CD14-positive monocyte (primary cell): ENCODE results near the gene ZNF614. TPM values are rescaled to one million over a fixed set of nuclear protein-coding genes. Genes with fewer than 3 reads are reported as not detected.

Source experiments
- DNase-seq, 3 donors: peaks; one replicate each; pipeline ENCODE4 v3.0.0-alpha.2; 2011 to 2022
- H2AFZ ChIP-seq: 2 replicates; pipeline ENCODE4 v1.6.0; 2012; ENCODE audit warnings: mild to moderate bottlenecking, low read depth, low read length, inconsistent platforms; ENCODE audit not compliant: insufficient read depth, poor library complexity, severe bottlenecking
- H3K27ac ChIP-seq, 2 donors: 1 replicate in 1 of 2; 2 replicates in 1 of 2; pipeline ENCODE4 v1.5.1; 2012 to 2013; ENCODE audit warnings: low read length in 2 of 2, control low read depth in 1 of 2, inconsistent platforms in 1 of 2, low read depth in 1 of 2, mild to moderate bottlenecking in 1 of 2
- H3K27me3 ChIP-seq, 2 donors: one replicate each; pipeline versions ENCODE4 v1.6.0 to v1.6.1; 2011 to 2013; ENCODE audit warnings: low read length in 2 of 2; ENCODE audit not compliant: control insufficient read depth in 2 of 2, insufficient read depth in 2 of 2
- H3K36me3 ChIP-seq, 2 donors: replicated peaks in 1 of 2; 1 replicate in 1 of 2; 2 replicates in 1 of 2; pipeline versions ENCODE4 v1.5.1 to v1.6.1; 2012 to 2013; ENCODE audit warnings: low read length in 2 of 2, control low read depth in 1 of 2, inconsistent platforms in 1 of 2, mild to moderate bottlenecking in 1 of 2; ENCODE audit not compliant: insufficient read depth in 2 of 2, control insufficient read depth in 1 of 2
- H3K4me1 ChIP-seq, 2 donors: 1 replicate in 1 of 2; 2 replicates in 1 of 2; pipeline versions ENCODE4 v1.5.1 to v1.6.1; 2012 to 2013; ENCODE audit warnings: low read length in 2 of 2, control low read depth in 1 of 2, inconsistent platforms in 1 of 2, mild to moderate bottlenecking in 1 of 2, moderate library complexity in 1 of 2; ENCODE audit not compliant: insufficient read depth in 2 of 2, control insufficient read depth in 1 of 2
- H3K4me2 ChIP-seq: replicated peaks from 2 replicates; pipeline ENCODE3; 2012; ENCODE audit warnings: low read length, moderate library complexity, mild to moderate bottlenecking; ENCODE audit not compliant: poor library complexity, severe bottlenecking; ENCODE audit errors: extremely low read depth
- H3K4me3 ChIP-seq, 3 experiments: fragments of 200-600 bp in 1 of 3; sonication (generic) in 1 of 3; replicated peaks in 1 of 3; 1 replicate in 2 of 3; 2 replicates in 1 of 3; pipeline ENCODE4 v1.5.1; 2011 to 2013; ENCODE audit warnings: low read length in 3 of 3, mild to moderate bottlenecking in 3 of 3, control low read depth in 2 of 3, low read depth in 2 of 3, inconsistent platforms in 1 of 3, moderate library complexity in 1 of 3
- H3K79me2 ChIP-seq: 2 replicates; pipeline ENCODE4 v1.6.0; 2012; ENCODE audit warnings: mild to moderate bottlenecking, control low read depth, inconsistent platforms, low read length, moderate library complexity; ENCODE audit not compliant: insufficient read depth
- H3K9ac ChIP-seq: 2 replicates; pipeline ENCODE4 v1.6.0; 2017; ENCODE audit warnings: low read length, mild to moderate bottlenecking; ENCODE audit not compliant: insufficient read depth, poor library complexity, severe bottlenecking
- H3K9me3 ChIP-seq, 2 donors: replicated peaks in 1 of 2; 1 replicate in 1 of 2; 2 replicates in 1 of 2; pipeline versions ENCODE4 v1.5.1 to v1.6.1; 2012 to 2013; ENCODE audit warnings: low read length in 2 of 2, control low read depth in 1 of 2; ENCODE audit not compliant: control insufficient read depth in 1 of 2, insufficient read depth in 1 of 2
- H4K20me1 ChIP-seq: 2 replicates; pipeline ENCODE4 v1.6.0; 2012; ENCODE audit warnings: mild to moderate bottlenecking, low read length, control low read depth, moderate library complexity; ENCODE audit not compliant: insufficient read depth
- H3K27ac Mint-ChIP-seq, 7 donors: one replicate each; pipeline ENCODE4 v1.8.0; 2020; ENCODE audit warnings: mild to moderate bottlenecking in 7 of 7, mixed read lengths in 7 of 7, moderate library complexity in 6 of 7, inconsistent platforms in 2 of 7
- H3K27me3 Mint-ChIP-seq, 3 donors: one replicate each; pipeline ENCODE4 v1.8.0; 2021 to 2022; ENCODE audit warnings: low read depth in 3 of 3, mild to moderate bottlenecking in 3 of 3, mixed read lengths in 3 of 3, moderate library complexity in 3 of 3, inconsistent platforms in 1 of 3
- H3K36me3 Mint-ChIP-seq, 2 donors: one replicate each; pipeline ENCODE4 v1.8.0; 2020; ENCODE audit warnings: mixed read lengths in 2 of 2, inconsistent platforms in 1 of 2, mild to moderate bottlenecking in 1 of 2
- H3K4me1 Mint-ChIP-seq: one replicate; pipeline ENCODE4 v1.8.0; 2020; ENCODE audit warnings: mild to moderate bottlenecking, mixed read lengths
- H3K4me3 Mint-ChIP-seq, 2 donors: one replicate each; pipeline ENCODE4 v1.8.0; 2020; ENCODE audit warnings: mild to moderate bottlenecking in 2 of 2, mixed read lengths in 2 of 2, moderate library complexity in 1 of 2
- H3K9me3 Mint-ChIP-seq, 7 donors: one replicate each; pipeline ENCODE4 v1.8.0; 2020 to 2022; ENCODE audit warnings: mixed read lengths in 7 of 7, mild to moderate bottlenecking in 6 of 7, moderate library complexity in 6 of 7, inconsistent platforms in 2 of 7
- CTCF ChIP-seq: fragments of 200-600 bp; IDR thresholded peaks from one replicate; pipeline ENCODE4 v1.8.0; 2022; ENCODE audit warnings: antibody characterized with exemption, mild to moderate bottlenecking
- WGBS: methylation state at CpG from one replicate; pipeline ENCODE4 v1.1.5; 2013; ENCODE audit warnings: missing lambda C conversion rate; ENCODE audit not compliant: insufficient coverage; 5-methylcytosine and 5-hydroxymethylcytosine counted together
- intact Hi-C, 2 donors: fragments of 100-400 bp; cut with micrococcal nuclease; formaldehyde crosslinking; loops; one replicate each; pipeline versions ENCODE4 v1.15.0 to v1.15.1; 2023
- polyA plus RNA-seq, 3 donors: library from polyadenylated mRNA; depleted of rRNA in 1 of 3; unstranded in 2 of 3; stranded (reverse) in 1 of 3; fragments of 300-500 nt in 2 of 3; fragments of >200 nt in 1 of 3; fragmentation: Illumina TruSeq in 2 of 3; gene quantifications; 1 replicate in 2 of 3; 2 replicates in 1 of 3; pipeline ENCODE4 v1.2.3, GENCODE V29; 2012 to 2021

Gene ZNF614
- polyA plus RNA-seq, 3 donors = 0.65 to 3.1 (median 1.0) TPM

GRCh38 chr19:51980116-51980736 lies 48.0 kb downstream of the ZNF614 start:
- no peak for DNase-seq
- H3K4me3 Mint-ChIP-seq = no peak overlapping the region
- peaks cover 55 to 75% of the 10 kb centered on the region in 2 donors for H3K36me3 Mint-ChIP-seq
- H3K4me3 ChIP-seq = peak overlapping the region in 1 of 3 experiments; percentile 33
- H3K4me1 ChIP-seq = peaks cover under 1 to 11% of the 10 kb centered on the region in 2 donors
- H3K79me2 ChIP-seq = peaks cover 98% of the 10 kb centered on the region
- H3K9ac ChIP-seq = no peak overlapping the region
- H3K9me3 ChIP-seq = peaks cover 69 to 99% of the 10 kb centered on the region in 2 donors
- peaks cover 4% of the 10 kb centered on the region for H3K4me1 Mint-ChIP-seq
- no peaks in the 10 kb centered on the region for H3K27me3 ChIP-seq
- H3K36me3 ChIP-seq = peaks cover 8 to 95% of the 10 kb centered on the region in 2 donors
- peaks cover 0 to 3% (median 0%) of the 10 kb centered on the region in 3 donors for H3K27me3 Mint-ChIP-seq
- no peak for TF ChIP-seq CTCF
- H2AFZ ChIP-seq = no peak overlapping the region
- WGBS = no CpG with 5 or more reads among the region's 6 CpGs
- no peak overlapping the region for H3K4me2 ChIP-seq
- no peak overlapping the region for H3K27ac Mint-ChIP-seq
- H3K9me3 Mint-ChIP-seq = peaks cover 42 to 94% (median 87%) of the 10 kb centered on the region in 7 donors
- no peaks in the 10 kb centered on the region for H4K20me1 ChIP-seq
- intact Hi-C loops = no loop called here
- no peak overlapping the region for H3K27ac ChIP-seq

GRCh38 chr19:51978882-51979281 lies 49.3 kb downstream of the ZNF614 start:
- no peaks in the 10 kb centered on the region for H4K20me1 ChIP-seq
- no peak overlapping the region for H3K27ac Mint-ChIP-seq
- H3K4me3 Mint-ChIP-seq = no peak overlapping the region
- 89% methylated on average over 3 of the region's 4 CpGs for WGBS
- no peak for TF ChIP-seq CTCF
- H3K4me1 Mint-ChIP-seq = peaks cover 4% of the 10 kb centered on the region
- no peak overlapping the region for H3K27ac ChIP-seq
- peaks cover 48 to 96% (median 92%) of the 10 kb centered on the region in 7 donors for H3K9me3 Mint-ChIP-seq
- H3K4me1 ChIP-seq = peaks cover 0 to 10% of the 10 kb centered on the region in 2 donors
- intact Hi-C loops = no loop called here
- H3K9me3 ChIP-seq = peaks cover 77 to 99% of the 10 kb centered on the region in 2 donors
- H3K27me3 Mint-ChIP-seq = peaks cover 0 to 3% (median 0%) of the 10 kb centered on the region in 3 donors
- DNase-seq = no peak
- no peaks in the 10 kb centered on the region for H3K27me3 ChIP-seq
- H3K79me2 ChIP-seq = peaks cover 93% of the 10 kb centered on the region
- peaks cover 62 to 85% of the 10 kb centered on the region in 2 donors for H3K36me3 Mint-ChIP-seq
- no peak overlapping the region for H3K9ac ChIP-seq
- no peak overlapping the region for H3K4me2 ChIP-seq
- no peak overlapping the region for H2AFZ ChIP-seq
- peaks cover 18 to 100% of the 10 kb centered on the region in 2 donors for H3K36me3 ChIP-seq
- H3K4me3 ChIP-seq = peak overlapping the region in 1 of 3 experiments; percentile 33
